ENCODE data around the gene PPP2R3C.
A peak's percentile ranks its signal among the peaks of the same experiment; 100 is the strongest.

The PPP2R3C gene

DNA sequence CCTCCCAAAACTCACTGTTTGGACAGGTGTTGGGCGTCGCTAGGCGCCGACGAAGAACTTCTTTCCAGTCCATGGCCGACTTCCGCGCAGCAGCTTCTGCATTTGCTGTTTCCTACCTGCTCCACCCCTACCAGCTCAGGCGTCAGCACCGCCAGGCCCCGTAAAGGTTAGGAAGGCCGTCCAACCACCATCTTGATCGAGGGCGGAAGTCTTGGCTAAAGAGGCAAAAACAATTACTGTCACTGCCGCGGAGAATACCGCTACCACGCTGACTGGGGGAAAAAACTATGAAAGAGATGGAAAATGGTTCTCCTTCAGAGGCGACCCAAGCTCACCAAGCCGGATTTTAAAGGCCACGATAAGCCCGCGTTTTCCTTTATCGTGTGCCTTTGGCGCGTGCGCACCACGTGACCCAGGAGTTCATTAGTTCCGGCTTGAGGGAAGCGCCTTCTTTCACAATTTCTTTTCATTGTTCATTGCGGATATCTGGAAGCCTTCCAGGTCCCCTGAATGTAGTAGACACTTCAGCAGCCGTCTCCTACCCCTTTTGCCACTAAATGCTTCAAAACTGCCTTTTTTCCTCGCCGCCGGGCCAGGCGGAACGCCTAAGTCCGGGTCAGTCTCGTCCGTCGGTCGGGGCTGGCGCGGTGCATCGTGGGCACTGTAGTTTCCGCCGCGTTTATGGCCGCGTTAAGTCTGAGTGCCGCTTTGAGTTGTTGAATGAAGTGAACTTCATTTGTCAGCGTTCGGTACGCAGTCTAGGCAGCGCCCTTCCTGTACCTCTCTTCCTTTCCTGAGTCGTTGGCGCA, at the start of gene PPP2R3C, which contains the start of gene PRORP:
TSS of gene PPP2R3C (minus strand) at position 104 of the 809 bp plus-strand sequence. CDS start at position 73, 31 bp downstream.
TSS of gene PRORP (plus strand) at position 666 of the 809 bp plus-strand sequence. CDS start 694 bp downstream, outside the sequence.
- no peak for TF ChIP-seq GATA3 (IDR thresholded peaks at IDR 0.05; ENCODE audit: low read depth, low read length)
- peak; percentile 49 for TF ChIP-seq GATA2 (IDR thresholded peaks at IDR 0.05; ENCODE audit: low read depth, low read length)

DNA sequence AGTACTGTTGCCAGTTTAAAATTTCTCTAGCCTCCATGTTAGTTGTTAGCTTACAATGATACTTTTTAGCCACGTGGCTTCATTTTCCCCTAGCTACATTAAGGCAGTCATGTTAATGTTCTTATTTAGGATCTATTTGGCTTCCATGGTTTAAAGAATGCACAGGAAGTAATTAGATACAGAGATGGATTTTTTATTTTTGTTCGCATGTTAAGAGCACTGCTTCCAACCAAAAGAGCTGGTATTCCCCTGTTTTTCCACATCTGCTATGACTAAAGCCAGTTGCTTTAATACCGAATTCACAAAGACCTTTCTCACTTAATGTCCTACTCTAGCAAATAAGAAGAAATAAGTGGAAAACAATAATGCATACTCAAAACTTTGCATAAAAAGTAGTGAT, 45.7 kb upstream of the PPP2R3C start:
- TF ChIP-seq GATA3 (IDR thresholded peaks at IDR 0.05; ENCODE audit: low read depth, low read length) (no peak), GATA2 (IDR thresholded peaks at IDR 0.05; ENCODE audit: low read depth, low read length) (no peak)

GRCh38 chr14:35164849-35165248, 43.1 kb upstream of the PPP2R3C start:
- TF ChIP-seq GATA3 (IDR thresholded peaks at IDR 0.05; ENCODE audit: low read depth, low read length) (no peak), GATA2 (IDR thresholded peaks at IDR 0.05; ENCODE audit: low read depth, low read length) (no peak)

GRCh38 chr14:35163384-35163783, 41.6 kb upstream of the PPP2R3C start:
- TF ChIP-seq GATA2 (IDR thresholded peaks at IDR 0.05; ENCODE audit: low read depth, low read length) (no peak), GATA3 (IDR thresholded peaks at IDR 0.05; ENCODE audit: low read depth, low read length) (no peak)

- TF ChIP-seq GATA2 (IDR thresholded peaks at IDR 0.05; ENCODE audit: low read depth, low read length) (no peak), GATA3 (IDR thresholded peaks at IDR 0.05; ENCODE audit: low read depth, low read length) (no peak)
Observed at GRCh38 chr14:35161231-35161630, 39.4 kb upstream of the PPP2R3C start.

- TF ChIP-seq GATA3 (IDR thresholded peaks at IDR 0.05; ENCODE audit: low read depth, low read length) (no peak), GATA2 (IDR thresholded peaks at IDR 0.05; ENCODE audit: low read depth, low read length) (no peak)
Observed at GRCh38 chr14:35159742-35160409, 38.1 kb upstream of the PPP2R3C start.

- TF ChIP-seq GATA2 (IDR thresholded peaks at IDR 0.05; ENCODE audit: low read depth, low read length) (no peak), GATA3 (IDR thresholded peaks at IDR 0.05; ENCODE audit: low read depth, low read length) (no peak)
Observed at GRCh38 chr14:35158951-35159653, 37.3 kb upstream of the PPP2R3C start.

DNA sequence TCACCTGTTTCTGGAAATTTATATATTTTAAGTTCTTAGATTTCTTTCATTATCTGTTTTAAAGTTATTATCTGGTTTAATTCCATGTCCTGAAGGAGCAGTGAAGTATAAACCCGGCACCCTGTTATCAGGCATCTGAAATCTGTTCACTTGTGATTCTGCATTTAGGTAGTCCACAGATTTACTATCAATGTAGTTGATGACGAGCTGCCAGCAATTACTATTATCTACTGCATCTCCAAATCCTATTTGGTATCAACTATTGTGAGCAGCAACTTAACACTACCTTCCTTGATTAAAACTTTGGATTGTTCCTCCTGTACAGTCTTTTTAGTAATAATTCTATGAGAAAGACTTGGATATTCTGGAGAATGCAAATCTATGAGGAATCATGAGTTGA, 36.7 kb upstream of the PPP2R3C start:
- no peak for TF ChIP-seq GATA3 (IDR thresholded peaks at IDR 0.05; ENCODE audit: low read depth, low read length)
- no peak for TF ChIP-seq GATA2 (IDR thresholded peaks at IDR 0.05; ENCODE audit: low read depth, low read length)

- TF ChIP-seq GATA2 (IDR thresholded peaks at IDR 0.05; ENCODE audit: low read depth, low read length): no peak
- TF ChIP-seq GATA3 (IDR thresholded peaks at IDR 0.05; ENCODE audit: low read depth, low read length): no peak
Observed at GRCh38 chr14:35155962-35156361, 34.2 kb upstream of the PPP2R3C start.

DNA sequence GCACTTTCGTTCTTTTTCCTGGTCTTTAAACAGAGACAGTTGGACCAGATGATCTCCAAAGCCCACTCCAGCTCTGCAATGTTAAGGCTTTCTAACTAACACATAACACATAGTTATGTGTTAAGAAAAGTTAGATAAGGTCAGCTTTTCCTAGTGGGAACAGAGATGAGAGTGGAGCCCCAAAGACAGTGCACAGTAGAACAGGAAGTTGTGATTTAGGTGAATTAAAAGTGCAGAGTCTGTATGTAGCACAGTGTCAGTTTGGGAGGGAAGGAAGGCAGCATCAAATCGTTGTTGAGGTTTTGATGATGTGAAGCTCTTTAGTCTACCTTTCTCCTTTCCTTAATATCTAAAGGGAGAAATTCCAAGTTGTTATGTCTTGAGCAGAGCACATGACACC, 32.2 kb upstream of the PPP2R3C start:
- TF ChIP-seq GATA3 (IDR thresholded peaks at IDR 0.05; ENCODE audit: low read depth, low read length) (no peak), GATA2 (IDR thresholded peaks at IDR 0.05; ENCODE audit: low read depth, low read length) (no peak)

DNA sequence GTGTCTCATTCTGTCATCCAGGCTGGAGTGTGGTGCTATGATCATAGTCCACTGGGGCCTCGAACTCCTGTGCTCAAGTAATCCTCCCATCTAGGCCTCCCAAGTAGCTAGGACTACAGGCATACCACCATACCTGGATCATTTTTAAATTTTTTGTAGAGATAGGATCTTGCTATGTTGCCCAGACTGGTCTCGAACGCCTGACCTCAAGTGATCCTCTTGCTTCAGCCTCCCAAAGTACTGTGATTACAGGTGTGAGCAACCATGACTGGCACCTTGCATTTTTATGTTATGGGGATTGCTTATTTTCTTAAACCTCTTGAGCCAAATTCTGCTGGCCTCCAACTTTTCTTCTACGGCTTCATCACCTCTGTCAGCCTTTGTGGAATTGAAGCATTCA, 27.4 kb upstream of the PPP2R3C start:
- TF ChIP-seq GATA3 (IDR thresholded peaks at IDR 0.05; ENCODE audit: low read depth, low read length): no peak
- TF ChIP-seq GATA2 (IDR thresholded peaks at IDR 0.05; ENCODE audit: low read depth, low read length): no peak

- TF ChIP-seq GATA3 (IDR thresholded peaks at IDR 0.05; ENCODE audit: low read depth, low read length) (no peak), GATA2 (IDR thresholded peaks at IDR 0.05; ENCODE audit: low read depth, low read length) (no peak)
Observed at GRCh38 chr14:35147711-35148110, 25.9 kb upstream of the PPP2R3C start.

- TF ChIP-seq GATA2 (IDR thresholded peaks at IDR 0.05; ENCODE audit: low read depth, low read length) (no peak), GATA3 (IDR thresholded peaks at IDR 0.05; ENCODE audit: low read depth, low read length) (no peak)
Observed at GRCh38 chr14:35147186-35147585, 25.4 kb upstream of the PPP2R3C start.

DNA sequence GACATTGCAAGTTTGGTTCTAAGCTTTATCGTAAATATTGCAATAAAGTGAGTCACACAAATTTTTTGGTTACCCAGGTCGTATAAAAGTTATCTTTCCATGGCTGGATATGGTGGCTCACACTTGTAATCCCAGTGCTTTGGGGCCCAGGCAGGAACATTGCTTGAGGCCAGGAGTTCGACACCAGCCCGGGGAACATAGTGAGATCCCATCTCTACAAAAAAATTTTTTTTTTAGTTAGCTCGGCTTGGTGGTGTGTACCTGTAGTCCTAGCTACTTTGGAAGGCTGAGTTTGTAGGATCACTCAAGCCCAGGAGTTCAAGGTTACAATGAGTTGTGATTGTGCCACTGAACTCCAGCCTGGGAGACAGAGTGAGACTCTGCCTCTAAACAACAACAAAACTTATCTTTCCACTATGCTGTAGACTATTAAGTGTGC, 24.9 kb upstream of the PPP2R3C start:
- TF ChIP-seq GATA3 (IDR thresholded peaks at IDR 0.05; ENCODE audit: low read depth, low read length): no peak
